OCI-LY3 (cell line): Measurements from ENCODE around the gene CERS6.

Experiments used
- H2AFZ ChIP-seq: fragments of 200-600, 300-600 bp; shearing (Covaris generic); 2 replicates; pipeline ENCODE4 v1.6.0; 2014; ENCODE audit warnings: antibody characterized with exemption, low read depth, low read length
- H3K27ac ChIP-seq: fragments of 200-600, 300-600 bp; sonication (generic); 2 replicates; pipeline ENCODE4 v1.5.1; 2014; ENCODE audit warnings: mild to moderate bottlenecking, low read length, moderate library complexity, mixed read lengths
- H3K27me3 ChIP-seq: fragments of 200-600, 300-600 bp; sonication (generic); 2 replicates; pipeline ENCODE4 v1.6.1; 2014; ENCODE audit warnings: low read depth, low read length, mixed read lengths
- H3K36me3 ChIP-seq: fragments of 200-600, 300-600 bp; sonication (generic); replicated peaks from 2 replicates; pipeline ENCODE3; 2014; ENCODE audit warnings: low read depth, low read length, mixed read lengths
- H3K4me1 ChIP-seq: fragments of 300-600, 200-600 bp; sonication (generic); 2 replicates; pipeline ENCODE4 v1.6.1; 2014; ENCODE audit warnings: low read length, mixed read lengths
- H3K4me2 ChIP-seq: fragments of 200-600, 300-600 bp; sonication (generic); 2 replicates; pipeline ENCODE4 v1.6.1; 2014; ENCODE audit warnings: low read length, mixed read lengths
- H3K4me3 ChIP-seq: fragments of 300-600, 200-600 bp; sonication (generic); 2 replicates; pipeline ENCODE4 v1.5.1; 2014; ENCODE audit warnings: antibody characterized with exemption, mild to moderate bottlenecking, low read length, moderate library complexity
- H3K79me2 ChIP-seq: fragments of 300-600, 200-600 bp; shearing (Covaris generic); 2 replicates; pipeline ENCODE4 v1.6.1; 2014; ENCODE audit warnings: mild to moderate bottlenecking, low read length, mixed read lengths
- H3K9ac ChIP-seq: fragments of 300-600, 200-600 bp; shearing (Covaris generic); 2 replicates; pipeline ENCODE4 v1.6.0; 2014; ENCODE audit warnings: mild to moderate bottlenecking, low read length, moderate library complexity
- H3K9me3 ChIP-seq: fragments of 200-600, 300-600 bp; shearing (Covaris generic); 2 replicates; pipeline ENCODE4 v1.6.1; 2014; ENCODE audit warnings: low read length, mixed read lengths; ENCODE audit not compliant: insufficient read depth
- H4K20me1 ChIP-seq: fragments of 200-600, 300-600 bp; sonication (generic); 2 replicates; pipeline ENCODE4 v1.6.1; 2016; ENCODE audit warnings: low read length, mixed read lengths; ENCODE audit not compliant: insufficient read depth
- CTCF ChIP-seq: fragments of 200-600, 300-600 bp; sonication (generic); IDR thresholded peaks from 2 replicates; pipeline ENCODE4 v1.5.1; 2014; ENCODE audit warnings: antibody characterized with exemption, low read length, low read depth
- EZH2phosphoT487 ChIP-seq: fragments of 200-600 bp; shearing (Covaris generic); IDR thresholded peaks from 2 replicates; pipeline ENCODE4 v1.6.1; 2018; ENCODE audit warnings: antibody characterized with exemption, mixed run types, low read depth

The CERS6 gene

GRCh38 chr2:168686452-168687191 lies 230.6 kb downstream of the CERS6 start:
- Histone ChIP-seq H3K4me3 (no peak overlapping the region), H3K79me2 (no peaks in the 10 kb centered on the region), H3K27me3 (no peaks in the 10 kb centered on the region), H3K36me3 (no peaks in the 10 kb centered on the region), H3K9ac (no peak overlapping the region), H3K27ac (no peak overlapping the region), H3K9me3 (no peaks in the 10 kb centered on the region), H4K20me1 (0 out of 2 replicates have a peak, but pooled peaks cover 3% of the 10 kb centered on the region), H2AFZ (no peak overlapping the region), H3K4me2 (no peak overlapping the region), H3K4me1 (no peaks in the 10 kb centered on the region)
- TF ChIP-seq EZH2phosphoT487 (no peak), CTCF (no peak)

GRCh38 chr2:168687314-168687713 lies 231.2 kb downstream of the CERS6 start:
- Histone ChIP-seq H3K4me2 (no peak overlapping the region), H3K9ac (no peak overlapping the region), H3K27ac (no peak overlapping the region), H3K36me3 (no peaks in the 10 kb centered on the region), H3K27me3 (no peaks in the 10 kb centered on the region), H3K79me2 (no peaks in the 10 kb centered on the region), H4K20me1 (0 out of 2 replicates have a peak, but pooled peaks cover 3% of the 10 kb centered on the region), H3K9me3 (no peaks in the 10 kb centered on the region), H3K4me1 (peaks cover 6% of the 10 kb centered on the region), H2AFZ (no peak overlapping the region), H3K4me3 (no peak overlapping the region)
- TF ChIP-seq CTCF (peak; percentile 56), EZH2phosphoT487 (no peak)

GRCh38 chr2:168690381-168690885 lies 234.4 kb downstream of the CERS6 start:
- Histone ChIP-seq H3K27ac (no peak overlapping the region), H3K9me3 (no peaks in the 10 kb centered on the region), H3K36me3 (no peaks in the 10 kb centered on the region), H3K79me2 (no peaks in the 10 kb centered on the region), H3K4me3 (no peak overlapping the region), H3K4me1 (peaks cover 10% of the 10 kb centered on the region), H3K4me2 (no peak overlapping the region), H3K9ac (no peak overlapping the region), H2AFZ (no peak overlapping the region), H3K27me3 (no peaks in the 10 kb centered on the region), H4K20me1 (0 out of 2 replicates have a peak, but pooled peaks cover 3% of the 10 kb centered on the region)
- TF ChIP-seq CTCF (no peak), EZH2phosphoT487 (no peak)

GRCh38 chr2:168691221-168691620 lies 235.1 kb downstream of the CERS6 start:
- no peak for TF ChIP-seq EZH2phosphoT487
- TF ChIP-seq CTCF: no peak
- Histone ChIP-seq H3K9ac (no peak overlapping the region), H3K4me3 (no peak overlapping the region), H3K27ac (no peak overlapping the region), H2AFZ (no peak overlapping the region), H3K4me1 (peaks cover 10% of the 10 kb centered on the region), H4K20me1 (0 out of 2 replicates have a peak, but pooled peaks cover 3% of the 10 kb centered on the region), H3K27me3 (no peaks in the 10 kb centered on the region), H3K36me3 (no peaks in the 10 kb centered on the region), H3K9me3 (no peaks in the 10 kb centered on the region), H3K79me2 (no peaks in the 10 kb centered on the region), H3K4me2 (no peak overlapping the region)
